Lung (tissue), 12 donors: Measurements from ENCODE around the gene CPTP. TPM values are rescaled to one million over a fixed set of nuclear protein-coding genes. Genes with fewer than 3 reads are reported as not detected.
A peak's percentile ranks its signal among the peaks of the same experiment; 100 is the strongest.

Experiments
- ATAC-seq: fragments of 200-7000 bp; cut with Tn5 transposase; one replicate; pipeline ENCODE4 v1.9.1; 2020; ENCODE audit warnings: moderate number of reproducible peaks; ENCODE audit not compliant: insufficient read depth, low FRiP score
- DNase-seq, 3 donors: peaks; one replicate each; pipeline ENCODE4 v3.0.0-alpha.2; 2013 to 2017
- H3K27ac ChIP-seq, 2 donors: one replicate each; pipeline ENCODE4 v1.5.1; 2013; ENCODE audit warnings: mild to moderate bottlenecking in 2 of 2, moderate library complexity in 2 of 2, control low read depth in 1 of 2, inconsistent platforms in 1 of 2, low read depth in 1 of 2, low read length in 1 of 2
- H3K27me3 ChIP-seq, 3 donors: one replicate each; pipeline ENCODE4 v1.5.1; 2013; ENCODE audit warnings: low read length in 2 of 3; ENCODE audit not compliant: control insufficient read depth in 3 of 3, insufficient read depth in 3 of 3
- H3K36me3 ChIP-seq, 4 donors: one replicate each; pipeline ENCODE4 v1.5.1; 2013; ENCODE audit warnings: low read length in 4 of 4, mild to moderate bottlenecking in 1 of 4, moderate library complexity in 1 of 4; ENCODE audit not compliant: control insufficient read depth in 4 of 4, insufficient read depth in 4 of 4
- H3K4me1 ChIP-seq, 5 donors: one replicate each; pipeline ENCODE4 v1.5.1; 2013; ENCODE audit warnings: low read length in 5 of 5, mild to moderate bottlenecking in 2 of 5, moderate library complexity in 1 of 5; ENCODE audit not compliant: control insufficient read depth in 5 of 5, insufficient read depth in 5 of 5
- H3K4me3 ChIP-seq: one replicate; pipeline ENCODE4 v1.5.1; 2013; ENCODE audit warnings: mild to moderate bottlenecking, control low read depth, moderate library complexity
- H3K9ac ChIP-seq, 2 donors: one replicate each; pipeline ENCODE4 v1.5.1; 2013; ENCODE audit warnings: low read length in 2 of 2, control low read depth in 1 of 2; ENCODE audit not compliant: insufficient read depth in 1 of 2
- H3K9me3 ChIP-seq, 4 donors: one replicate each; pipeline ENCODE4 v1.5.1; 2013; ENCODE audit warnings: low read length in 3 of 4, mild to moderate bottlenecking in 1 of 4, moderate library complexity in 1 of 4; ENCODE audit not compliant: control insufficient read depth in 4 of 4, insufficient read depth in 3 of 4
- WGBS, 2 donors: extraction: QIAGEN DNeasy Blood & Tissue Kit; methylation state at CpG; one replicate each; pipeline ENCODE4 v1.1.7; 2013; 5-methylcytosine and 5-hydroxymethylcytosine counted together
- polyA plus RNA-seq, 2 donors: library from polyadenylated mRNA; stranded (reverse); fragments of 200-250 nt; gene quantifications; one replicate each; pipeline ENCODE4 v1.2.1, GENCODE V29; 2013
- total RNA-seq, 2 donors: library from RNA; depleted of rRNA in 1 of 2; stranded (reverse); fragments of >200 nt in 1 of 2; gene quantifications; one replicate each; pipeline ENCODE4 v1.2.1, GENCODE V29; 2014 to 2021
- TF ChIP-seq, protein P1 (sequence below): IDR thresholded peaks from 2 replicates; pipeline ENCODE4 v1.5.1; 2012; ENCODE audit warnings: mild to moderate bottlenecking; ENCODE audit errors: control extremely low read depth, extremely low read depth
- donor health status: control.
- donor health status: control.
- donor health status: Bipolar disorder and iron deficiency.
- donor health status: healthy.
- donor health status: DM: yes; HTN: yes; CAD: no.

Gene CPTP
- total and polyA plus RNA-seq, 4 donors = 10.9 to 32.0 (median 19.2) TPM

DNA sequence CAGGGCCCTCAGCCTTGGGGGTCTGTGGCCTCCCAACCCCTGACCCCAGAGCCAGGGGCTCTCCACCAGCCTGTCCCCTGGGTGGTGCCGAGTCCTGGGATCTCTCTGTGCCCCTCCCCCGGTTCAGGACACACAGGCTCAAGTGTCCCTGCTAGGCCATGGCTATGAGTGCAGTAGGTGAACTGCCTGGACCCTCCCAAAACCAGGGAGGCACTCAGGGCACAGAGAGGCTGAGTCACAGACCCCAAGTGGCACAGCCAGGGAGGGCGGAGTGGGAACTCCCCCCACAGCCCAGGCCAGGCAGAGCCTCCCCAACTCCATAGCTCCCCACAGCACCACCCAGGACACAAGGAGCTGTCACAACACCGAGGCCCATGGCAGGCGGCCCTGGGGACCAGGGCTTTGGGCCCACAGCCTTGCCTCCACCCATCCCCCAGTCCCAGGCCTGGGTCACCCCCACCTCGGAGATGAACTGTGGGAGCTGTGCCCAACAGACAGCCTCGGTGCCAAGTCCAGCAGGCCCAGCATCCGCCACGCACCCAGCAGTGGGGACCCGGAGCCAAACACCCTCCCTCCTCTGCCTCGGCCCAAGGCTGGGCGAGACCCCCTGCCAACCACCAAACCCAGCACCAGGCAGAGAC lies 21.4 kb downstream of the CPTP start:
- TF ChIP-seq, protein P1, sequence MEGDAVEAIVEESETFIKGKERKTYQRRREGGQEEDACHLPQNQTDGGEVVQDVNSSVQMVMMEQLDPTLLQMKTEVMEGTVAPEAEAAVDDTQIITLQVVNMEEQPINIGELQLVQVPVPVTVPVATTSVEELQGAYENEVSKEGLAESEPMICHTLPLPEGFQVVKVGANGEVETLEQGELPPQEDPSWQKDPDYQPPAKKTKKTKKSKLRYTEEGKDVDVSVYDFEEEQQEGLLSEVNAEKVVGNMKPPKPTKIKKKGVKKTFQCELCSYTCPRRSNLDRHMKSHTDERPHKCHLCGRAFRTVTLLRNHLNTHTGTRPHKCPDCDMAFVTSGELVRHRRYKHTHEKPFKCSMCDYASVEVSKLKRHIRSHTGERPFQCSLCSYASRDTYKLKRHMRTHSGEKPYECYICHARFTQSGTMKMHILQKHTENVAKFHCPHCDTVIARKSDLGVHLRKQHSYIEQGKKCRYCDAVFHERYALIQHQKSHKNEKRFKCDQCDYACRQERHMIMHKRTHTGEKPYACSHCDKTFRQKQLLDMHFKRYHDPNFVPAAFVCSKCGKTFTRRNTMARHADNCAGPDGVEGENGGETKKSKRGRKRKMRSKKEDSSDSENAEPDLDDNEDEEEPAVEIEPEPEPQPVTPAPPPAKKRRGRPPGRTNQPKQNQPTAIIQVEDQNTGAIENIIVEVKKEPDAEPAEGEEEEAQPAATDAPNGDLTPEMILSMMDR = no peak
- H3K27me3 ChIP-seq = no peaks in the 10 kb centered on the region
- ATAC-seq (peak; percentile 1), DNase-seq (no peak)
- H3K27ac ChIP-seq = peak overlapping the region in 1 of 2 donors; percentile 76
- H3K9ac ChIP-seq = no peak overlapping the region
- no peak overlapping the region for H3K4me3 ChIP-seq
- WGBS, 2 donors = 78 to 89% methylated on average over 12 of the region's 12 CpGs
- H3K9me3 ChIP-seq = no peaks in the 10 kb centered on the region
- H3K4me1 ChIP-seq = peaks cover 0 to 32% (median 14%) of the 10 kb centered on the region in 5 donors
- peaks cover 0 to 10% (median 2%) of the 10 kb centered on the region in 4 donors for H3K36me3 ChIP-seq

DNA sequence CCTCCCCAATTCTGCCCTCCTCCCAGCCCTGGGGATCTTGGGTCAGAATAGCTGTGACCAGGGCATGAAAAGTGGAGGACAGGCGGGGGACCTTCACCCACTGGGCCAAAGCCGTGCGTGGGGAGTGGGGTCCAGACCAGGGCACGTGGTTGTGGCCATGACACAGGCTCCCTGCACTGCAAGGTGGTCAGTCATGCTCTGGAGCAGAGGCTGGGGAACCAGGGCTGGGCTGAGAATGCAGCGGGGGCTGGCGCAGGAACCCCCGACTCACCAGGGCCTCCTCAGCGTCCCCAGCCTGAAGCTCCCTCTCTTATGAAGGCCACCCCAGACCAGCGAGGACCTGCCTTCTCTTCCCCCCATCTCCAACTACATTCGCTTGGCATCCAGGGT lies 21.9 kb downstream of the CPTP start:
- 91 to 95% methylated on average over 8 to 10 of the region's 10 CpGs for WGBS, 2 donors
- Histone ChIP-seq H3K9ac (no peak overlapping the region), H3K4me1 (peaks cover 0 to 32% (median 15%) of the 10 kb centered on the region in 5 donors), H3K27me3 (no peaks in the 10 kb centered on the region), H3K4me3 (no peak overlapping the region), H3K36me3 (peaks cover 0 to 6% (median 0%) of the 10 kb centered on the region in 4 donors), H3K27ac (no peak overlapping the region), H3K9me3 (no peaks in the 10 kb centered on the region)
- TF ChIP-seq, protein P1 = no peak
- DNase-seq = no peak
- ATAC-seq = no peak

DNA sequence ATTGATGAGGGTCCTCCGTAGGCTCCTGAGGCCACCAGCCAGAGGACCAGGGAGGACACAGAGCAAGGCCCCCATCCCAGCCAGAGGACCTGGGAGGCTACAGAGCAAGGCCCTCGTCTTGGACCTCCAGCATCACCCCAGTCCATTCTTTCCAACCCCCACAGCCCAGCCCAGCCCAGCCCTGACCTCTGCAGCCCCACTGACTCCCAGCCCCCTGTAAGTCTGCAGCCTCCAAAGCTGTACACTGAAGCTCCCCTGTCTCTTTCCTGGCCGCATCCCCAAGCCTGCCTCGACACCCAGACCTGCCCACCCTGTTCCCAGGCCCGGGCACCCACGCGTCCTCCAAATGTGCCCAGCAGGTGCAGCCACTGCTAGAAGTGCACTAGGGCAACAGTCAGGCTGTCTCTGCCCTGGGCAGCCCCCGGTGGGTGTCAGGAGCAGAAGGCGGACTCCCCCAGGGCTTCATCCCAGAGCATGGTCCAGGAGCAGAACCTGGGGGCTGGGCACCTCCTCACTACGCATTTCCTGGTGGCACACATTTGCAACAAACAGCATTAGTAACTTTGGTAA lies 22.5 kb downstream of the CPTP start:
- H3K27ac ChIP-seq = peak overlapping the region in 1 of 2 donors; percentile 28
- DNase-seq (no peak), ATAC-seq (no peak)
- no peaks in the 10 kb centered on the region for H3K9me3 ChIP-seq
- peaks cover 0 to 3% (median 0%) of the 10 kb centered on the region in 4 donors for H3K36me3 ChIP-seq
- peaks cover 0 to 32% (median 21%) of the 10 kb centered on the region in 5 donors for H3K4me1 ChIP-seq
- no peaks in the 10 kb centered on the region for H3K27me3 ChIP-seq
- no peak overlapping the region for H3K9ac ChIP-seq
- no peak overlapping the region for H3K4me3 ChIP-seq
- WGBS, 2 donors = 78 to 93% methylated on average over 10 of the region's 10 CpGs
- TF ChIP-seq, protein P1 = no peak
